K562 (cell line): Measurements from ENCODE around the gene ZFAND2A. TPM values are rescaled to one million over a fixed set of nuclear protein-coding genes. Genes with fewer than 3 reads are reported as not detected.
"Not testable (repeated sequence)": the region's sequence is repeated elsewhere in the genome, so short reads cannot be mapped to it uniquely, and the experiment has no call there.

Source experiments
- ATAC-seq: fragments of 200-7000 bp; cut with Tn5 transposase; 3 replicates; pipeline ENCODE4 v1.9.1; 2020; ENCODE audit warnings: moderate library complexity
- BruUV-seq: library from RNA; stranded (reverse); fragments of 400-500 nt; replicated peaks from 2 replicates; lab custom pipeline; 2021; lab: Mats Ljungman, UMichigan
- CTCF ChIA-PET: fragments of 300-600 bp; formaldehyde crosslinking; extraction: SDS; loops from one replicate; lab custom pipeline; 2021; ENCODE audit warnings: low intra/inter-chr PET ratio; lab: Yijun Ruan, JAX
- POLR2A ChIA-PET: fragments of 300-600, 350-650 bp; sonication (Branson Sonifier 250); formaldehyde crosslinking; extraction: SDS; loops from one replicate; lab custom pipeline; 2021; ENCODE audit warnings: antibody characterized with exemption, inconsistent platforms; lab: Yijun Ruan, JAX
- DNase-seq, 4 experiments: peaks; one replicate each; pipeline versions ENCODE4 v3.0.0 to v3.0.0-alpha.2; 2011 to 2018; ENCODE audit warnings: low spot score in 3 of 4, mixed read lengths in 3 of 4; ENCODE audit errors: extremely low read depth in 1 of 4
- FAIRE-seq: peaks from 2 replicates; lab custom pipeline; 2011; peaks lifted over from hg19 to GRCh38; lab: Jason Lieb, UNC
- H2AFZ ChIP-seq: 2 replicates; pipeline ENCODE4 v1.6.0; 2011; ENCODE audit warnings: low read depth, low read length, control low read depth, inconsistent platforms
- H3K27ac ChIP-seq: fragments of 200-600 bp; 3 replicates; pipeline ENCODE4 v1.8.0; 2011; ENCODE audit warnings: low read depth, mild to moderate bottlenecking, control low read depth, inconsistent platforms, low read length, moderate library complexity, mixed read lengths; ENCODE audit errors: extremely low read depth
- H3K27me3 ChIP-seq, 2 experiments: fragments of 300-600 bp in 1 of 2; 2 replicates in 1 of 2; 3 replicates in 1 of 2; pipeline versions ENCODE4 v1.6.0 to v1.8.0; 2011; ENCODE audit warnings: inconsistent platforms in 2 of 2, low read length in 2 of 2, mild to moderate bottlenecking in 1 of 2, mixed read lengths in 1 of 2, moderate library complexity in 1 of 2; ENCODE audit not compliant: control insufficient read depth in 2 of 2, insufficient read depth in 2 of 2
- H3K36me3 ChIP-seq: fragments of 300-600 bp; 3 replicates; pipeline ENCODE4 v1.8.0; 2011; ENCODE audit warnings: mild to moderate bottlenecking, low read length, inconsistent platforms; ENCODE audit not compliant: control insufficient read depth, insufficient read depth
- H3K4me1 ChIP-seq, 2 experiments: fragments of 200-600 bp in 1 of 2; replicated peaks in 1 of 2; 2 replicates in 1 of 2; 3 replicates in 1 of 2; pipeline versions ENCODE4 v1.5.1 to v1.8.0; 2011; ENCODE audit warnings: inconsistent platforms in 2 of 2, low read length in 2 of 2, mild to moderate bottlenecking in 1 of 2, mixed read lengths in 1 of 2, moderate library complexity in 1 of 2; ENCODE audit not compliant: control insufficient read depth in 2 of 2, insufficient read depth in 2 of 2
- H3K4me2 ChIP-seq: 2 replicates; pipeline ENCODE4 v1.6.1; 2011; ENCODE audit warnings: low read length, control low read depth, inconsistent platforms, mixed read lengths; ENCODE audit not compliant: insufficient read depth
- H3K4me3 ChIP-seq: fragments of 200-600 bp; sonication (generic), shearing (Covaris generic); 2 replicates; pipeline ENCODE4 v1.5.1; 2016; ENCODE audit warnings: control low read depth, inconsistent platforms
- H3K79me2 ChIP-seq: fragments of 200-600 bp; 3 replicates; pipeline ENCODE4 v1.8.0; 2011; ENCODE audit warnings: low read length, inconsistent platforms; ENCODE audit not compliant: control insufficient read depth, insufficient read depth
- H3K9ac ChIP-seq, 2 experiments: 2 replicates each; pipeline versions ENCODE4 v1.6.0 to v1.6.1; 2011; ENCODE audit warnings: low read depth in 2 of 2, low read length in 2 of 2, control low read depth in 1 of 2, inconsistent platforms in 1 of 2, mild to moderate bottlenecking in 1 of 2, mixed read lengths in 1 of 2; ENCODE audit not compliant: insufficient read depth in 1 of 2
- H3K9me1 ChIP-seq: one replicate; pipeline ENCODE4 v1.6.0; 2011; ENCODE audit warnings: inconsistent platforms, mild to moderate bottlenecking, low read length, moderate library complexity; ENCODE audit not compliant: control insufficient read depth, insufficient read depth
- H3K9me3 ChIP-seq: replicated peaks from 2 replicates; pipeline ENCODE4 v1.5.1; 2011; ENCODE audit warnings: low read depth, low read length, inconsistent platforms; ENCODE audit not compliant: control insufficient read depth, insufficient read depth
- H4K20me1 ChIP-seq: replicated peaks from 2 replicates; pipeline ENCODE4 v1.6.1; 2011; ENCODE audit warnings: low read length, inconsistent platforms, mixed read lengths; ENCODE audit not compliant: control insufficient read depth, insufficient read depth
- POLR2G ChIP-seq: fragments of 200-400 bp; formaldehyde crosslinking; IDR thresholded peaks from 2 replicates; pipeline ENCODE4 v1.6.1; 2017; ENCODE audit warnings: low read depth, mild to moderate bottlenecking, antibody characterized with exemption, low read length, moderate library complexity
- PREB ChIP-seq: sonication (generic); formaldehyde crosslinking; IDR thresholded peaks from 2 replicates; pipeline ENCODE4 v1.8.1; 2023; ENCODE audit warnings: mild to moderate bottlenecking, missing genetic modification reagents
- WGBS: fragments of 100-300 bp; shearing (Covaris generic); methylation state at CpG from one replicate; pipeline ENCODE4 v1.1.6; 2016; ENCODE audit warnings: low coverage, mixed read lengths; ENCODE audit not compliant: insufficient coverage; ENCODE audit errors: missing lambda C conversion rate; 5-methylcytosine and 5-hydroxymethylcytosine counted together
- in situ Hi-C: fragments of 300-500 bp; cut with MboI; formaldehyde crosslinking; loops from 4 replicates; pipeline ENCODE4 v1.15.0; 2018; ENCODE audit warnings: inconsistent platforms, mixed read lengths
- intact Hi-C: fragments of 100-400 bp; cut with micrococcal nuclease; formaldehyde crosslinking; loops from 2 replicates; pipeline ENCODE4 v1.14.2; 2022
- polyA plus RNA-seq, 8 experiments: library from polyadenylated mRNA; depleted of rRNA in 4 of 8; stranded (reverse) in 5 of 8; unstranded in 3 of 8; fragments of >200 nt; fragmentation: Nextera tagmentation in 2 of 8; fragmentation: Illumina TruSeq in 1 of 8; extraction: Ambion mirVana in 2 of 8; extraction: Trizol in 1 of 8; gene quantifications; 2 replicates each; pipeline versions ENCODE4 v1.2.1 to v1.2.3, GENCODE V29; 2011 to 2014; ENCODE audit warnings: inconsistent platforms in 1 of 8, missing spikeins in 1 of 8
- total RNA-seq, 7 experiments: library from RNA; depleted of rRNA in 6 of 7; stranded (reverse); fragments of >200 nt in 6 of 7; fragmentation: Illumina TruSeq in 2 of 7; extraction: Trizol in 2 of 7; gene quantifications; 2 replicates each; pipeline versions ENCODE4 v1.2.1 to v1.2.3, GENCODE V29; 2011 to 2021; ENCODE audit warnings: low replicate concordance in 1 of 7

ZFAND2A gene
- total and polyA plus RNA-seq, 9 of the 15 experiments (the other 6 are each of a cell fraction or from before 2014, with no cell fraction given) = 16.8 to 56.8 (median 26.1) TPM

GRCh38 chr7:1149351-1149794, 10.6 kb downstream of the ZFAND2A start:
- H3K9me3 ChIP-seq = no peaks in the 10 kb centered on the region
- ChIA-PET POLR2A (no interaction called here), CTCF (no interaction called here)
- H3K9me1 ChIP-seq = no peaks in the 10 kb centered on the region
- DNase-seq (no peak), FAIRE-seq (no peak), ATAC-seq (no peak)
- BruUV-seq = no TSS peak
- H4K20me1 ChIP-seq = no peaks in the 10 kb centered on the region
- H3K79me2 ChIP-seq = no peaks in the 10 kb centered on the region
- H3K4me2 ChIP-seq = no peak overlapping the region
- intact Hi-C loops (no loop called here), in situ Hi-C loops (no loop called here)
- 84% methylated on average over 20 of the region's 20 CpGs for WGBS
- H3K36me3 ChIP-seq = peaks cover 34% of the 10 kb centered on the region; the same call in 2 of the 3 replicates
- no peak overlapping the region for H2AFZ ChIP-seq
- H3K4me3 ChIP-seq = no peak overlapping the region
- TF ChIP-seq POLR2G = 0 out of 2 replicates have a peak, but pooled peaks have one; percentile 21
- TF ChIP-seq PREB (CRISPR knock-in tag) = no peak
- H3K27me3 ChIP-seq = no peaks in the 10 kb centered on the region
- H3K9ac ChIP-seq = peak overlapping the region in 1 of 2 experiments; percentile 41; a peak in 1 of 4 replicates
- peaks cover 0 to 8% of the 10 kb centered on the region in 2 experiments; a peak in 2 of 5 replicates for H3K4me1 ChIP-seq
- H3K27ac ChIP-seq = no peak overlapping the region

GRCh38 chr7:1147873-1148272, 12.1 kb downstream of the ZFAND2A start:
- in situ Hi-C loops, ATAC-seq, H3K27me3 ChIP-seq, H2AFZ ChIP-seq, POLR2A ChIA-PET, H3K27ac ChIP-seq, intact Hi-C loops, H3K9me3 ChIP-seq, DNase-seq, H3K9ac ChIP-seq, H3K4me2 ChIP-seq, H4K20me1 ChIP-seq, CTCF ChIA-PET, H3K4me3 ChIP-seq, FAIRE-seq, H3K79me2 ChIP-seq, BruUV-seq, H3K9me1 ChIP-seq: not testable (repeated sequence)
- peaks cover 19% of the 10 kb centered on the region; the same call in 2 of the 3 replicates for H3K36me3 ChIP-seq
- WGBS = 78% methylated on average over 7 of the region's 12 CpGs
- peaks cover 0 to 11% of the 10 kb centered on the region in 2 experiments; a peak in 2 of 5 replicates for H3K4me1 ChIP-seq
